ENCODE data around the gene MLLT3. TPM values are rescaled to one million over a fixed set of nuclear protein-coding genes. Genes with fewer than 3 reads are reported as not detected.

Gene MLLT3
- total RNA-seq, 4 donors from 2014 or later = 29.8 to 51.0 (median 47.1) TPM

DNA sequence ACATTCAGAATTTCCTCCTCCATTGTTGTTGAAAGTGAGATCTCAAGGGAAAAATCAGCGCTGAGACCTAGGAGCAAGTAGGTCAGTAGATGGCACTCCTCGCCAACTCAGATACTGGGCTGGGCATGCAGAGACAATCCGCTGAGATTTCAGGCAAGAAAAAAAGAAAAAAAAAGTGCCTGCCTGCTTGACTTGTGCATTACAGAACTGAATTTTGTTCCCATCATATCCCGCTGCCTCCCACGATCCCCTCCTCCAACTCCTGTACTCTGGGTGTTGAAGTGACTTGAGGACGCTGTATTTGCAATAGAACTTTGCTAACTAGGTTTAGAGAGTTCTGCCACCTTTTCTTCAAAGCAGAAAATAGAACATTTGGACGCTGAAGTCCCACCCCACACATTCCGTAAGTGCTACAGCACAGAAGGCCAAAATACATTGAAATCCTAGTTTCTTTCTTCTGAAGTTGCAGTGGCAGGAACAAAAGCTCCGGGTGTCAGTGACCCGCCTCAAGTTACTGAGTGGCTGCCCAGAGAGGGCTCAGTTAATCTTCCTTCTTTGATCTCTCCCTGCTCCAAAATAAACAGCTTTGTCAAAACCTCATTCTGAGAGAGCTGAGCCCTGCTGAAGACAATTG lies 265.8 kb downstream of the MLLT3 start:
- Histone ChIP-seq H3K4me1 (peaks cover 18 to 32% of the 10 kb centered on the region in 2 donors), H3K4me3 (replicated peaks in 1 of 3) (no peak overlapping the region), H3K27me3 (no peaks in the 10 kb centered on the region), H3K36me3 (no peaks in the 10 kb centered on the region), H3K9me3 (no peaks in the 10 kb centered on the region), H3K27ac (peak overlapping the region; percentile 23 to 66 (median 43))
- peak; percentile 81 to 85 for DNase-seq
- TF ChIP-seq, protein P1, sequence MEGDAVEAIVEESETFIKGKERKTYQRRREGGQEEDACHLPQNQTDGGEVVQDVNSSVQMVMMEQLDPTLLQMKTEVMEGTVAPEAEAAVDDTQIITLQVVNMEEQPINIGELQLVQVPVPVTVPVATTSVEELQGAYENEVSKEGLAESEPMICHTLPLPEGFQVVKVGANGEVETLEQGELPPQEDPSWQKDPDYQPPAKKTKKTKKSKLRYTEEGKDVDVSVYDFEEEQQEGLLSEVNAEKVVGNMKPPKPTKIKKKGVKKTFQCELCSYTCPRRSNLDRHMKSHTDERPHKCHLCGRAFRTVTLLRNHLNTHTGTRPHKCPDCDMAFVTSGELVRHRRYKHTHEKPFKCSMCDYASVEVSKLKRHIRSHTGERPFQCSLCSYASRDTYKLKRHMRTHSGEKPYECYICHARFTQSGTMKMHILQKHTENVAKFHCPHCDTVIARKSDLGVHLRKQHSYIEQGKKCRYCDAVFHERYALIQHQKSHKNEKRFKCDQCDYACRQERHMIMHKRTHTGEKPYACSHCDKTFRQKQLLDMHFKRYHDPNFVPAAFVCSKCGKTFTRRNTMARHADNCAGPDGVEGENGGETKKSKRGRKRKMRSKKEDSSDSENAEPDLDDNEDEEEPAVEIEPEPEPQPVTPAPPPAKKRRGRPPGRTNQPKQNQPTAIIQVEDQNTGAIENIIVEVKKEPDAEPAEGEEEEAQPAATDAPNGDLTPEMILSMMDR (IDR thresholded peaks at IDR 0.05) = peak in 5 of 6 experiments; percentile 42 to 94 (median 79)
- no peak for TF ChIP-seq POLR2A (IDR thresholded peaks at IDR 0.05)
- WGBS, 2 donors = 1 to 14% methylated on average over 10 of the region's 10 CpGs
- intact Hi-C loops (cut with DNase I) = loop anchor here (10.0 kb wide), 3 partner anchors 268 to 758 kb away; partner anchors contain the start of gene MLLT3

DNA sequence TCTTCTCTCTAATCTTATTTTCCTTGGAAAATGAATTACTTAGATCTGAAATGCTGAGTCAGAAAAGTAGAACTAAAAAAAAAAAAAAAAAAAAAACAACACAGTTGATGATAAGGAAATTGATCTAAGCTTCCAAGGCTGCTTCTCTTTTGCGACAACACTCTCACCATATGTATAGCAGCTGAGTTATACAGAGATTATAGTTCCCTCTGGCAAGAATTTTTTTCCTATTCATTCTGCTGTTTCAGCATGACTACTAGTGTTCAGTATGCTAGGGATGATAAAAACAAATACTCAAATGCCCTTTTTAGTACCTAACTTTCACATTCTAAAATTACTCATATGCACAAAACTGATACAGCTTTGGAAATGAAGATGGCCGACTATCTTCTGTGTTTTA lies 267.3 kb downstream of the MLLT3 start:
- Histone ChIP-seq H3K27me3 (no peaks in the 10 kb centered on the region), H3K4me3 (replicated peaks in 1 of 3) (no peak overlapping the region), H3K9me3 (no peaks in the 10 kb centered on the region), H3K4me1 (peaks cover 24 to 37% of the 10 kb centered on the region in 2 donors), H3K36me3 (no peaks in the 10 kb centered on the region), H3K27ac (no peak overlapping the region)
- TF ChIP-seq, protein P1 (IDR thresholded peaks at IDR 0.05) = no peak
- TF ChIP-seq POLR2A (IDR thresholded peaks at IDR 0.05) = no peak
- 84 to 87% methylated on average over 2 of the region's 2 CpGs for WGBS, 2 donors
- intact Hi-C loops (cut with DNase I) = loop anchor here (10.0 kb wide), 3 partner anchors 270 to 760 kb away; partner anchors contain the start of gene MLLT3
- no peak for DNase-seq

GRCh38 chr9:20353931-20354652 lies 268.2 kb downstream of the MLLT3 start:
- no peak overlapping the region for H3K4me3 ChIP-seq (replicated peaks in 1 of 3)
- intact Hi-C loops (cut with DNase I) = loop anchor here (10.0 kb wide), 3 partner anchors 271 to 761 kb away; partner anchors contain the start of gene MLLT3
- no peaks in the 10 kb centered on the region for H3K9me3 ChIP-seq
- no peaks in the 10 kb centered on the region for H3K27me3 ChIP-seq
- DNase-seq = no peak
- 88 to 94% methylated on average over 5 of the region's 5 CpGs for WGBS, 2 donors
- H3K27ac ChIP-seq = no peak overlapping the region
- no peak for TF ChIP-seq POLR2A (IDR thresholded peaks at IDR 0.05)
- TF ChIP-seq, protein P1 (IDR thresholded peaks at IDR 0.05) = no peak
- no peaks in the 10 kb centered on the region for H3K36me3 ChIP-seq
- H3K4me1 ChIP-seq = peaks cover 24 to 37% of the 10 kb centered on the region in 2 donors

DNA sequence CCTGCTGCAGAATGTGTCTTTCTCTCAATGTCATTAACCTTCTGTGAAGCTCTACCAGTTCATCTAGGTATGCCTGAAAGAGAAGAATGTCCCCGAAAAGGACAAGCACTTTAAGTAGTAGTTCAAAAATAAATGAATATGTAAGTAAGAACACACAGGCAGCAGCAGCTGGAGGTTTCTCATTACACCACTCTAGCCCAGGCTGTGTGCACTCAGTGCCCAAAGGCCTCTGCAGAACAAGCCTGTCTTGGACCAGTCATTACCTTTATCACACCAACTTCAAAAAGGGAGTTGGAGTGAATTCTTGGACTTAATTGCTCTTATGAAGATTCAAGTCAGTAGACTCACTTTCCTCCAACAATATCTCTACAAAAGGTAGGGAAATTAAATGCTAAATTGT lies 268.8 kb downstream of the MLLT3 start:
- Histone ChIP-seq H3K9me3 (no peaks in the 10 kb centered on the region), H3K4me1 (peaks cover 24 to 37% of the 10 kb centered on the region in 2 donors), H3K4me3 (replicated peaks in 1 of 3) (no peak overlapping the region), H3K27ac (peak overlapping the region in 1 of 3 donors; percentile 26), H3K27me3 (no peaks in the 10 kb centered on the region), H3K36me3 (no peaks in the 10 kb centered on the region)
- no peak for TF ChIP-seq POLR2A (IDR thresholded peaks at IDR 0.05)
- TF ChIP-seq, protein P1 (IDR thresholded peaks at IDR 0.05) = no peak
- no peak for DNase-seq
- WGBS, 2 donors = 57 to 58% methylated on average over 1 of the region's 1 CpG
- intact Hi-C loops (cut with DNase I) = loop anchor here (10.0 kb wide), 3 partner anchors 271 to 761 kb away; partner anchors contain the start of gene MLLT3

Data from thyroid gland (tissue), 4 donors.